SU-DHL-6 (cell line): ENCODE data around the gene CAPN8.

ENCODE experiments used
- H2AFZ ChIP-seq: fragments of 200-600 bp; sonication (generic); 2 replicates; pipeline ENCODE4 v1.6.1; 2014; ENCODE audit warnings: low read depth, mild to moderate bottlenecking, moderate library complexity, mixed read lengths, antibody characterized with exemption, low read length; ENCODE audit not compliant: severe bottlenecking
- H3F3A ChIP-seq: fragments of 200-600 bp; shearing (Covaris generic); 2 replicates; pipeline ENCODE4 v1.6.0; 2016; ENCODE audit warnings: antibody characterized with exemption, mild to moderate bottlenecking; ENCODE audit not compliant: insufficient read depth
- H3K27ac ChIP-seq: fragments of 200-600 bp; sonication (generic); 2 replicates; pipeline ENCODE4 v1.5.1; 2016; ENCODE audit warnings: low read depth, mild to moderate bottlenecking, low read length, moderate library complexity, mixed read lengths
- H3K27me3 ChIP-seq: fragments of 200-600 bp; sonication (generic), shearing (Covaris generic); 2 replicates; pipeline ENCODE4 v1.6.0; 2014; ENCODE audit warnings: mild to moderate bottlenecking, low read length
- H3K36me3 ChIP-seq: fragments of 200-600 bp; sonication (generic); 2 replicates; pipeline ENCODE4 v1.6.1; 2014; ENCODE audit warnings: mild to moderate bottlenecking, low read length, mixed read lengths
- H3K4me2 ChIP-seq: fragments of 300-600, 200-600 bp; shearing (Covaris generic), sonication (generic); 2 replicates; pipeline ENCODE4 v1.6.0; 2014; ENCODE audit warnings: low read length, low read depth, mild to moderate bottlenecking; ENCODE audit not compliant: poor library complexity, severe bottlenecking
- H3K4me3 ChIP-seq: fragments of 200-600 bp; sonication (generic); 2 replicates; pipeline ENCODE4 v1.5.1; 2014; ENCODE audit warnings: antibody characterized with exemption, low read length, mild to moderate bottlenecking, mixed read lengths; ENCODE audit not compliant: insufficient read depth, poor library complexity, severe bottlenecking
- H3K79me2 ChIP-seq: fragments of 200-600 bp; sonication (generic); 2 replicates; pipeline ENCODE4 v1.6.1; 2014; ENCODE audit warnings: mild to moderate bottlenecking, low read length, moderate library complexity; ENCODE audit not compliant: insufficient read depth
- H3K9ac ChIP-seq: fragments of 200-600 bp; sonication (generic); 2 replicates; pipeline ENCODE4 v1.7.0; 2014; ENCODE audit warnings: mild to moderate bottlenecking, low read length
- H3K9me2 ChIP-seq: fragments of 200-600 bp; sonication (generic); replicated peaks from 2 replicates; pipeline ENCODE4 v1.6.1; 2014; ENCODE audit warnings: low read length; ENCODE audit not compliant: insufficient read depth
- H3K9me3 ChIP-seq: fragments of 200-600 bp; sonication (generic); 2 replicates; pipeline ENCODE4 v1.6.1; 2014; ENCODE audit warnings: low read length, mixed read lengths; ENCODE audit not compliant: insufficient read depth
- H4K20me1 ChIP-seq: fragments of 200-600 bp; sonication (generic); 2 replicates; pipeline ENCODE4 v1.6.1; 2014; ENCODE audit warnings: low read depth, mild to moderate bottlenecking, antibody characterized with exemption, low read length, moderate library complexity, mixed read lengths
- EZH2phosphoT487 ChIP-seq: fragments of 200-600 bp; sonication (generic), shearing (Covaris generic); conservative IDR thresholded peaks from 2 replicates; pipeline ENCODE4 v1.6.1; 2018; ENCODE audit warnings: mild to moderate bottlenecking, antibody characterized with exemption, low read length, moderate library complexity, mixed read lengths
- TF ChIP-seq, protein P1 (sequence below): fragments of 200-600 bp; sonication (generic); IDR thresholded peaks from one replicate; pipeline ENCODE4 v1.5.1; 2017; ENCODE audit warnings: antibody characterized with exemption, mild to moderate bottlenecking, low read length, moderate library complexity; ENCODE audit not compliant: insufficient read depth, poor library complexity, severe bottlenecking

CAPN8 gene

DNA sequence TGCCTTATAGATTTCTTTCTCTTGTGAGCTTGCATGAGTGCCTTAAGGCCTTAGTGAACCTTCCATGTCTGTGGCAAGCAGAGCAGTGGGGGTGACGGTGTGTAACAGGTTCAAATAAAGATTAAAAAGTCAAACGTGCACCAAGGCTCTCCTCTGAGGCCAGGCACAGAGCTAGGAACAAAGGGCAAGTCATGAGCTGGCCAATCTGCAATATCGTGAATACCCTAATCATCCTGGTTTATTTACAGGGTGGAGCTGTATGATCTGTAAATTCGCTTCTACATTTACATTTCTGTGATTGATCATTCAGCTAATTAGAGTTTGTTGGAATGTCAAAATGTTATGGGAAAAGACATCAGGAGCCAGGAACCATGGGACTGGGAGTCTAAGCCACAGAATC is 120.2 kb downstream of the CAPN8 start:
- H3K9me3 ChIP-seq, result no peaks in the 10 kb centered on the region
- H3K27ac ChIP-seq, result no peak overlapping the region
- no peaks in the 10 kb centered on the region for H4K20me1 ChIP-seq
- H2AFZ ChIP-seq, result no peak overlapping the region
- no peak for TF ChIP-seq EZH2phosphoT487
- TF ChIP-seq, protein P1, sequence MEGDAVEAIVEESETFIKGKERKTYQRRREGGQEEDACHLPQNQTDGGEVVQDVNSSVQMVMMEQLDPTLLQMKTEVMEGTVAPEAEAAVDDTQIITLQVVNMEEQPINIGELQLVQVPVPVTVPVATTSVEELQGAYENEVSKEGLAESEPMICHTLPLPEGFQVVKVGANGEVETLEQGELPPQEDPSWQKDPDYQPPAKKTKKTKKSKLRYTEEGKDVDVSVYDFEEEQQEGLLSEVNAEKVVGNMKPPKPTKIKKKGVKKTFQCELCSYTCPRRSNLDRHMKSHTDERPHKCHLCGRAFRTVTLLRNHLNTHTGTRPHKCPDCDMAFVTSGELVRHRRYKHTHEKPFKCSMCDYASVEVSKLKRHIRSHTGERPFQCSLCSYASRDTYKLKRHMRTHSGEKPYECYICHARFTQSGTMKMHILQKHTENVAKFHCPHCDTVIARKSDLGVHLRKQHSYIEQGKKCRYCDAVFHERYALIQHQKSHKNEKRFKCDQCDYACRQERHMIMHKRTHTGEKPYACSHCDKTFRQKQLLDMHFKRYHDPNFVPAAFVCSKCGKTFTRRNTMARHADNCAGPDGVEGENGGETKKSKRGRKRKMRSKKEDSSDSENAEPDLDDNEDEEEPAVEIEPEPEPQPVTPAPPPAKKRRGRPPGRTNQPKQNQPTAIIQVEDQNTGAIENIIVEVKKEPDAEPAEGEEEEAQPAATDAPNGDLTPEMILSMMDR, result no peak
- no peak overlapping the region for H3K9ac ChIP-seq
- H3K79me2 ChIP-seq, result no peaks in the 10 kb centered on the region
- 0 out of 2 replicates have a peak, but pooled peaks cover 3% of the 10 kb centered on the region for H3K27me3 ChIP-seq
- no peak overlapping the region for H3K4me3 ChIP-seq
- no peaks in the 10 kb centered on the region for H3K9me2 ChIP-seq
- H3K4me2 ChIP-seq, result no peak overlapping the region
- no peaks in the 10 kb centered on the region for H3K36me3 ChIP-seq
- no peaks in the 10 kb centered on the region for H3F3A ChIP-seq

DNA sequence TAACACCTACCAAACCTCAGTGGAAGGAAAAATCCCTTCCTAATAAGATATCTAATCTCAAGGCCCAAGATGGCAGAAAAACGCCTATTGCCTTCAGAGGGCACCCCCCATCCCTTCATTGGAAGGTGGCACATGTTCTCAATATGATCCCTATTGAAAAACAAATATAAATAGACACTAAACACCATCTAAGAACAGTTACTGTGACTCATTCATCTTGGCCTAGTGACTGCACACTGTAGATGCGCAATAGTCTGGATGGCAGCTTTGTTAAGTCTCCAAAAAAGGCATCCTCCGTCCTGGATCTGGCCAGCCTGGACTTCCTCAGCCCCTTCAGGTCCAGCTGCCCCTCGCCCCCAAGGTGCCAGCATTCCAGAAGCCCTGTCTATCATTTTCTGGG is 121.9 kb downstream of the CAPN8 start:
- Histone ChIP-seq H3K9ac (no peak overlapping the region), H3K36me3 (no peaks in the 10 kb centered on the region), H2AFZ (no peak overlapping the region), H3K9me3 (no peaks in the 10 kb centered on the region), H3K4me2 (no peak overlapping the region), H3K9me2 (no peaks in the 10 kb centered on the region), H3K79me2 (no peaks in the 10 kb centered on the region), H3K27ac (no peak overlapping the region), H3K27me3 (no peaks in the 10 kb centered on the region), H3K4me3 (no peak overlapping the region), H3F3A (no peaks in the 10 kb centered on the region), H4K20me1 (no peaks in the 10 kb centered on the region)
- TF ChIP-seq, protein P1, result no peak
- TF ChIP-seq EZH2phosphoT487, result no peak

DNA sequence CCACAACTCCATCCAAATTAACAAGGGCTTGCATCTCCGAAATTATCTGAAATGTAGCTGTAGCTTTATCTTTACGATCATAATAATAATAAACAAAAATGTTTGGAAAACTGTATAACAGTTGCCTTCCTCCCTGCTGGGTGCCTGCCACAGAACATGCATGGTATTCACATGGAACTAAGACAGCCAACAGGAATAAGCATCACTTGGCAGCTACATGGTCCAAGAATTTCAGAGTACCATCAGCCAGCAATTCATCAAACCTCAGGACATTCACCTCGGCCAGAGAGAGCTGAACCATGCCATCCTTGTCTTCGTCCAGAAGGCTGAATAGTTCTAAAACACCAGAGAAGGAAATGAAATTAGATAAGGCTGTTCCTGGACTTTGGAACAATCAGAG is 122.7 kb downstream of the CAPN8 start:
- Histone ChIP-seq H3K27me3 (no peaks in the 10 kb centered on the region), H3K4me2 (no peak overlapping the region), H3K36me3 (no peaks in the 10 kb centered on the region), H4K20me1 (no peaks in the 10 kb centered on the region), H3K79me2 (no peaks in the 10 kb centered on the region), H3K4me3 (no peak overlapping the region), H3K9ac (no peak overlapping the region), H2AFZ (no peak overlapping the region), H3K9me3 (no peaks in the 10 kb centered on the region), H3K27ac (no peak overlapping the region), H3F3A (no peaks in the 10 kb centered on the region), H3K9me2 (no peaks in the 10 kb centered on the region)
- TF ChIP-seq, protein P1, result no peak
- no peak for TF ChIP-seq EZH2phosphoT487
